ENCODE data around the gene NAPSA.
"Not testable (repeated sequence)": the region's sequence is repeated elsewhere in the genome, so short reads cannot be mapped to it uniquely, and the experiment has no call there.

NAPSA gene

GRCh38 chr19:50357178-50358100 lies 8.0 kb downstream of the NAPSA start:
- Histone ChIP-seq H3K27me3 (ENCODE audit: insufficient read depth, low read length) (no peaks in the 10 kb centered on the region), H3K9me3 (ENCODE audit: low read length) (no peaks in the 10 kb centered on the region), H2AFZ (ENCODE audit: low read length) (peak overlapping the region; percentile 25; the same call in 1 of the 2 replicates), H3K4me1 (ENCODE audit: insufficient read depth, low read length, severe bottlenecking) (peaks cover 21% of the 10 kb centered on the region), H3K4me3 (ENCODE audit: low read depth, low read length, poor library complexity, severe bottlenecking) (peak overlapping the region; percentile 64), H3K9me2 (ENCODE audit: low read depth, low read length) (no peaks in the 10 kb centered on the region), H3K79me2 (ENCODE audit: insufficient read depth, low read length) (no peaks in the 10 kb centered on the region), H3K36me3 (ENCODE audit: insufficient read depth, low read length) (no peaks in the 10 kb centered on the region), H3K27ac (ENCODE audit: low read depth, low read length, poor library complexity, severe bottlenecking) (peak overlapping the region; percentile 77), H4K20me1 (ENCODE audit: insufficient read depth, low read length) (no peaks in the 10 kb centered on the region), H3K9ac (ENCODE audit: low read length) (peak overlapping the region; percentile 75), H3F3A (ENCODE audit: insufficient read depth, low read length) (no peaks in the 10 kb centered on the region), H3K4me2 (ENCODE audit: low read length) (peak overlapping the region; percentile 88)
- TF ChIP-seq EZH2 (IDR thresholded peaks at IDR 0.05; ENCODE audit: borderline replicate concordance, low read length) (no peak), CTCF (IDR thresholded peaks at IDR 0.05; ENCODE audit: low read length) (peak; percentile 92)

DNA sequence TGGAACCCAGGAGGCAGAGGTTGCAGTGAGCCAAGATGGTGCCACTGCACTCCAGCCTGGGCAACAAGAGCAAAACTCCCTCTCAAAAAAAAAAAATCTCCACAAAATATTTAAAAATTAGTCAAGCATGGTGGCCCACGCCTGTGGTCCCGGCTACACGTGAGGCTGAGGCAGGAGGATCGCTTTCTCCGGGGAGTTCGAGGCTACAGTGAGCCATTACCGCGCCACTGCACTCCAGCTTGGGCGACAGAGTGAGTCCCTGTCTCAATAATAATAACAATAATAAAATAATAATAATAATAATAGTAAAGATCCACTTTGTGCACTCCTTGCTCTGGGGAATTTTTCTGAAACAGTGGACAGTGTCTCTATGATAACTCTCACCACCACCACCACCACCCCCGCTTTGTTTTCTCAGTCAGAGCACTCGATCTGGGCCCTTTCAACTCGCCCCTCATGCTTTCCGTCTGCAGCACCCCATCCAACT lies 8.7 kb downstream of the NAPSA start:
- TF ChIP-seq EZH2 (IDR thresholded peaks at IDR 0.05; ENCODE audit: borderline replicate concordance, low read length) (no peak), CTCF (IDR thresholded peaks at IDR 0.05; ENCODE audit: low read length) (no peak)

GRCh38 chr19:50353487-50353880 lies 12.0 kb downstream of the NAPSA start:
- not testable (repeated sequence) for H3K4me2 ChIP-seq (ENCODE audit: low read length); H3K27me3 ChIP-seq (ENCODE audit: insufficient read depth, low read length); H2AFZ ChIP-seq (ENCODE audit: low read length); H3K36me3 ChIP-seq (ENCODE audit: insufficient read depth, low read length); H3K4me3 ChIP-seq (ENCODE audit: low read depth, low read length, poor library complexity, severe bottlenecking); H3K9ac ChIP-seq (ENCODE audit: low read length); H4K20me1 ChIP-seq (ENCODE audit: insufficient read depth, low read length); H3K9me2 ChIP-seq (ENCODE audit: low read depth, low read length); H3F3A ChIP-seq (ENCODE audit: insufficient read depth, low read length); H3K79me2 ChIP-seq (ENCODE audit: insufficient read depth, low read length); H3K9me3 ChIP-seq (ENCODE audit: low read length); H3K27ac ChIP-seq (ENCODE audit: low read depth, low read length, poor library complexity, severe bottlenecking)
- H3K4me1 ChIP-seq (ENCODE audit: insufficient read depth, low read length, severe bottlenecking), result peaks cover 24% of the 10 kb centered on the region

More for the DNA sequence above, 8.7 kb downstream of the NAPSA start:
- H3F3A ChIP-seq (ENCODE audit: insufficient read depth, low read length), result no peaks in the 10 kb centered on the region
- H3K9me3 ChIP-seq (ENCODE audit: low read length), result no peaks in the 10 kb centered on the region
- peak overlapping the region; percentile 64 for H3K4me3 ChIP-seq (ENCODE audit: low read depth, low read length, poor library complexity, severe bottlenecking)
- H3K9me2 ChIP-seq (ENCODE audit: low read depth, low read length), result no peaks in the 10 kb centered on the region
- H2AFZ ChIP-seq (ENCODE audit: low read length), result no peak overlapping the region
- no peak overlapping the region for H3K27ac ChIP-seq (ENCODE audit: low read depth, low read length, poor library complexity, severe bottlenecking)
- H3K4me1 ChIP-seq (ENCODE audit: insufficient read depth, low read length, severe bottlenecking), result peaks cover 21% of the 10 kb centered on the region
- H3K9ac ChIP-seq (ENCODE audit: low read length), result no peak overlapping the region
- no peaks in the 10 kb centered on the region for H3K36me3 ChIP-seq (ENCODE audit: insufficient read depth, low read length)
- H3K27me3 ChIP-seq (ENCODE audit: insufficient read depth, low read length), result no peaks in the 10 kb centered on the region
- no peaks in the 10 kb centered on the region for H4K20me1 ChIP-seq (ENCODE audit: insufficient read depth, low read length)
- H3K4me2 ChIP-seq (ENCODE audit: low read length), result peak overlapping the region; percentile 88
- no peaks in the 10 kb centered on the region for H3K79me2 ChIP-seq (ENCODE audit: insufficient read depth, low read length)

All from OCI-LY1 (cell line).